Endothelial cell of umbilical vein (primary cell): ENCODE data around the gene CTDSPL. TPM values are rescaled to one million over a fixed set of nuclear protein-coding genes. Genes with fewer than 3 reads are reported as not detected.

Experiments used
- BruUV-seq: library from RNA; stranded (reverse); fragments of 400-500 nt; replicated peaks from 2 replicates; lab custom pipeline; 2021; lab: Mats Ljungman, UMichigan
- CTCF ChIA-PET: fragments of 300-600, 350-600 bp; sonication (Branson Sonifier 250); formaldehyde crosslinking; loops from one replicate; lab custom pipeline; 2021; ENCODE audit warnings: antibody characterized with exemption, inconsistent platforms; lab: Charles Lee
- POLR2A ChIA-PET: fragments of 300-600, 350-600 bp; sonication (Branson Sonifier 250); formaldehyde crosslinking; loops from one replicate; lab custom pipeline; 2021; ENCODE audit warnings: antibody characterized with exemption, inconsistent platforms; lab: Charles Lee
- DNase-seq: peaks from one replicate; pipeline ENCODE4 v3.0.0-alpha.2; 2011; ENCODE audit warnings: low read depth, low spot score
- FAIRE-seq: peaks from 2 replicates; lab custom pipeline; 2011; peaks lifted over from hg19 to GRCh38; lab: Jason Lieb, UNC
- H2AFZ ChIP-seq: 2 replicates; pipeline ENCODE4 v1.6.0; 2012; ENCODE audit warnings: low read depth, low read length, control low read depth, inconsistent platforms
- H3K27ac ChIP-seq: 2 replicates; pipeline ENCODE4 v1.5.1; 2011; ENCODE audit warnings: low read depth, mild to moderate bottlenecking, control low read depth, low read length, moderate library complexity; ENCODE audit not compliant: insufficient read depth
- H3K27me3 ChIP-seq, 2 experiments: 2 replicates each; pipeline versions ENCODE4 v1.6.0 to v1.6.1; 2011; ENCODE audit warnings: low read length in 2 of 2, mixed read lengths in 1 of 2; ENCODE audit not compliant: control insufficient read depth in 2 of 2, insufficient read depth in 2 of 2
- H3K36me3 ChIP-seq, 2 experiments: 2 replicates in 1 of 2; 3 replicates in 1 of 2; pipeline ENCODE4 v1.5.1; 2011; ENCODE audit warnings: low read length in 2 of 2, mild to moderate bottlenecking in 1 of 2, moderate library complexity in 1 of 2; ENCODE audit not compliant: control insufficient read depth in 2 of 2, insufficient read depth in 2 of 2; ENCODE audit errors: extremely low read depth in 1 of 2
- H3K4me1 ChIP-seq: 3 replicates; pipeline ENCODE4 v1.5.1; 2011; ENCODE audit warnings: mild to moderate bottlenecking, low read length; ENCODE audit not compliant: control insufficient read depth, insufficient read depth; ENCODE audit errors: extremely low read depth
- H3K4me2 ChIP-seq: 2 replicates; pipeline ENCODE4 v1.6.1; 2011; ENCODE audit warnings: low read length, control low read depth, mixed read lengths; ENCODE audit not compliant: insufficient read depth
- H3K4me3 ChIP-seq, 3 experiments: fragments of 200-600 bp in 1 of 3; sonication (generic), shearing (Covaris generic) in 1 of 3; replicated peaks in 1 of 3; 2 replicates each; pipeline ENCODE4 v1.5.1; 2011 to 2016; ENCODE audit warnings: control low read depth in 3 of 3, low read length in 3 of 3, mild to moderate bottlenecking in 2 of 3, inconsistent platforms in 1 of 3, low read depth in 1 of 3, moderate library complexity in 1 of 3; ENCODE audit not compliant: insufficient read depth in 1 of 3
- H3K79me2 ChIP-seq: 2 replicates; pipeline ENCODE4 v1.6.0; 2012; ENCODE audit warnings: low read length, inconsistent platforms; ENCODE audit not compliant: control insufficient read depth, insufficient read depth
- H3K9ac ChIP-seq: replicated peaks from 2 replicates; pipeline ENCODE3; 2011; ENCODE audit warnings: low read length, control low read depth; ENCODE audit not compliant: insufficient read depth; ENCODE audit errors: extremely low read depth
- H3K9me1 ChIP-seq: replicated peaks from 3 replicates; pipeline ENCODE4 v1.6.0; 2011; ENCODE audit warnings: mild to moderate bottlenecking, low read length; ENCODE audit not compliant: control insufficient read depth, insufficient read depth; ENCODE audit errors: extremely low read depth
- H3K9me3 ChIP-seq: replicated peaks from 2 replicates; pipeline ENCODE4 v1.5.1; 2012; ENCODE audit warnings: low read length, inconsistent platforms; ENCODE audit not compliant: control insufficient read depth, insufficient read depth
- H4K20me1 ChIP-seq: replicated peaks from 2 replicates; pipeline ENCODE3; 2011; ENCODE audit warnings: mild to moderate bottlenecking, low read length; ENCODE audit not compliant: control insufficient read depth, insufficient read depth; ENCODE audit errors: extremely low read depth
- EZH2 ChIP-seq: IDR thresholded peaks from 2 replicates; pipeline ENCODE4 v1.6.1; 2012; ENCODE audit warnings: borderline replicate concordance, low read depth, mild to moderate bottlenecking, moderate library complexity, low read length, inconsistent platforms; ENCODE audit not compliant: severe bottlenecking
- FOS ChIP-seq: IDR thresholded peaks from 2 replicates; pipeline ENCODE4 v1.6.1; 2011; ENCODE audit warnings: mild to moderate bottlenecking, low read length, moderate library complexity, borderline replicate concordance; ENCODE audit not compliant: insufficient read depth
- GATA2 ChIP-seq: IDR thresholded peaks from 2 replicates; pipeline ENCODE4 v1.7.0; 2011; ENCODE audit warnings: low read depth, mild to moderate bottlenecking, moderate library complexity, mixed read lengths, low read length; ENCODE audit not compliant: insufficient read length, insufficient read depth
- JUN ChIP-seq: IDR thresholded peaks from 2 replicates; pipeline ENCODE4 v1.6.1; 2011; ENCODE audit warnings: borderline replicate concordance, low read depth; ENCODE audit not compliant: insufficient read length, insufficient read depth
- MYC ChIP-seq: IDR thresholded peaks from one replicate; pipeline ENCODE4 v1.6.1; 2011; ENCODE audit warnings: mild to moderate bottlenecking, low read depth, low read length
- POLR2A ChIP-seq: IDR thresholded peaks from 2 replicates; pipeline ENCODE4 v1.6.1; 2012; ENCODE audit warnings: low read depth, mild to moderate bottlenecking, control low read depth, low read length
- POLR2AphosphoS5 ChIP-seq: IDR thresholded peaks from 2 replicates; pipeline ENCODE4 v1.6.1; 2012; ENCODE audit warnings: low read depth, mild to moderate bottlenecking, control low read depth, low read length, moderate library complexity; ENCODE audit not compliant: insufficient read depth
- dilution Hi-C: fragments of 300-500 bp; cut with MboI; formaldehyde crosslinking; loops from one replicate; pipeline ENCODE4 v1.15.0; 2019; ENCODE audit warnings: low sequenced_read_pairs; ENCODE audit not compliant: extremely low pct_ligation_motif_present
- intact Hi-C: fragments of 100-400 bp; cut with micrococcal nuclease; formaldehyde crosslinking; loops from one replicate; pipeline ENCODE4 v1.10.0; 2022
- polyA plus RNA-seq, 4 experiments: library from polyadenylated mRNA; depleted of rRNA in 3 of 4; stranded (reverse) in 3 of 4; unstranded in 1 of 4; fragments of >200 nt; gene quantifications; 2 replicates each; pipeline versions ENCODE4 v1.2.1 to v1.2.3, GENCODE V29; 2011 to 2012; ENCODE audit warnings: missing spikeins in 1 of 4
- total RNA-seq: library from RNA; stranded (reverse); gene quantifications from 2 replicates; pipeline ENCODE4 v1.2.3, GENCODE V29; 2021
- TF ChIP-seq, protein P1 (sequence below), 2 donors: IDR thresholded peaks; 1 replicate in 1 of 2; 2 replicates in 1 of 2; pipeline ENCODE4 v1.5.1; 2011; ENCODE audit warnings: low read length in 2 of 2, mild to moderate bottlenecking in 2 of 2, moderate library complexity in 2 of 2, control low read depth in 1 of 2, inconsistent platforms in 1 of 2, low read depth in 1 of 2; ENCODE audit not compliant: insufficient read depth in 1 of 2; ENCODE audit errors: extremely low read depth in 1 of 2
- TF ChIP-seq, protein P2 (sequence below): IDR thresholded peaks from 2 replicates; pipeline ENCODE4 v1.6.1; 2011; ENCODE audit not compliant: insufficient read depth, insufficient read length

Gene CTDSPL
- total and polyA plus RNA-seq, 2 donors (not counting 3 experiments of a cell fraction or from before 2014, with no cell fraction given), result 30.1 to 43.2 TPM

DNA sequence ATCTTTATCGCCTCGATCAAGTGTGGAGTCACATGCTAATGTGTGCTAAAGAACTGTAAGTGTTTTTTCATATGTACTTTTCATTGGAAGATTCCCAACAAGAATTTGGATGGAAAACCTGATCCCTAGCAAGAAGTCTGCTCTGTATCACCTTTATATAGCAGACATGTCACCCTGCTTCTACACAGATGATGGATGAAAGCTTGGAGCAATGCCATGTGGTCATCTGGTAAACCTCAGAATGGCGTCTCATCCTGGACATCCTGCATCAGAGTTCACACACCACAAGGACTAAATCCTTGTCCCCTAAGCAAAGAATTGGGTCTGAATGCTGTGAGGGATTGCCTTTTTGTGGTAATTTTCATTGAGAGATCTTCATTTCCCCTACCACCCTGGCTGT, 42.1 kb upstream of the CTDSPL start:
- DNase-seq, result no peak
- intact Hi-C loops (no loop called here), dilution Hi-C loops (no loop called here)
- no peak for FAIRE-seq
- H3K4me1 ChIP-seq, result no peaks in the 10 kb centered on the region
- no peaks in the 10 kb centered on the region for H3K27me3 ChIP-seq
- BruUV-seq, result no TSS peak
- H4K20me1 ChIP-seq, result no peaks in the 10 kb centered on the region
- H3K4me2 ChIP-seq, result no peak overlapping the region
- H3K27ac ChIP-seq, result no peak overlapping the region
- no peak for TF ChIP-seq JUN
- TF ChIP-seq GATA2, result no peak
- no peak for TF ChIP-seq EZH2
- TF ChIP-seq, protein P1, sequence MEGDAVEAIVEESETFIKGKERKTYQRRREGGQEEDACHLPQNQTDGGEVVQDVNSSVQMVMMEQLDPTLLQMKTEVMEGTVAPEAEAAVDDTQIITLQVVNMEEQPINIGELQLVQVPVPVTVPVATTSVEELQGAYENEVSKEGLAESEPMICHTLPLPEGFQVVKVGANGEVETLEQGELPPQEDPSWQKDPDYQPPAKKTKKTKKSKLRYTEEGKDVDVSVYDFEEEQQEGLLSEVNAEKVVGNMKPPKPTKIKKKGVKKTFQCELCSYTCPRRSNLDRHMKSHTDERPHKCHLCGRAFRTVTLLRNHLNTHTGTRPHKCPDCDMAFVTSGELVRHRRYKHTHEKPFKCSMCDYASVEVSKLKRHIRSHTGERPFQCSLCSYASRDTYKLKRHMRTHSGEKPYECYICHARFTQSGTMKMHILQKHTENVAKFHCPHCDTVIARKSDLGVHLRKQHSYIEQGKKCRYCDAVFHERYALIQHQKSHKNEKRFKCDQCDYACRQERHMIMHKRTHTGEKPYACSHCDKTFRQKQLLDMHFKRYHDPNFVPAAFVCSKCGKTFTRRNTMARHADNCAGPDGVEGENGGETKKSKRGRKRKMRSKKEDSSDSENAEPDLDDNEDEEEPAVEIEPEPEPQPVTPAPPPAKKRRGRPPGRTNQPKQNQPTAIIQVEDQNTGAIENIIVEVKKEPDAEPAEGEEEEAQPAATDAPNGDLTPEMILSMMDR (IDR thresholded peaks at IDR 0.05; ENCODE audit: extremely low read depth in 1 of 2, insufficient read depth in 1 of 2, low read depth in 1 of 2, low read length in 2 of 2), result no peak
- TF ChIP-seq, protein P2, sequence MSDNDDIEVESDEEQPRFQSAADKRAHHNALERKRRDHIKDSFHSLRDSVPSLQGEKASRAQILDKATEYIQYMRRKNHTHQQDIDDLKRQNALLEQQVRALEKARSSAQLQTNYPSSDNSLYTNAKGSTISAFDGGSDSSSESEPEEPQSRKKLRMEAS, result no peak
- no peak for TF ChIP-seq POLR2AphosphoS5
- no peak for TF ChIP-seq MYC
- no peak for TF ChIP-seq POLR2A
- TF ChIP-seq FOS, result no peak
- ChIA-PET CTCF (interaction anchor here (0.8 kb wide), 1 partner anchor 9 kb away, joined by 4 read pairs; no protein-coding TSS in a partner anchor), POLR2A (no interaction called here)
- no peak overlapping the region for H3K4me3 ChIP-seq
- no peak overlapping the region for H3K9ac ChIP-seq
- no peak overlapping the region for H2AFZ ChIP-seq
- H3K79me2 ChIP-seq, result no peaks in the 10 kb centered on the region
- no peaks in the 10 kb centered on the region for H3K9me1 ChIP-seq
- H3K36me3 ChIP-seq, result no peaks in the 10 kb centered on the region
- no peaks in the 10 kb centered on the region for H3K9me3 ChIP-seq
